Liver (tissue), 9 donors: Measurements from ENCODE around the gene RGS7. TPM values are rescaled to one million over a fixed set of nuclear protein-coding genes. Genes with fewer than 3 reads are reported as not detected.

Experiments
- DNase-seq: peaks from one replicate; pipeline ENCODE4 v3.0.0-alpha.2; 2017; ENCODE audit warnings: low spot score
- H3K27ac ChIP-seq, 2 donors: one replicate each; pipeline ENCODE4 v1.7.0; 2013; ENCODE audit warnings: inconsistent platforms in 2 of 2, low read length in 2 of 2, control low read depth in 1 of 2, low read depth in 1 of 2, mild to moderate bottlenecking in 1 of 2
- H3K27me3 ChIP-seq, 4 donors: one replicate each; pipeline versions ENCODE4 v1.6.1 to v1.7.0; 2013; ENCODE audit warnings: low read length in 3 of 4, inconsistent platforms in 1 of 4, mild to moderate bottlenecking in 1 of 4, moderate library complexity in 1 of 4; ENCODE audit not compliant: control insufficient read depth in 4 of 4, insufficient read depth in 4 of 4
- H3K36me3 ChIP-seq, 4 donors: one replicate each; pipeline versions ENCODE4 v1.6.1 to v1.7.0; 2013; ENCODE audit warnings: low read length in 3 of 4, mild to moderate bottlenecking in 3 of 4, low read depth in 1 of 4, moderate library complexity in 1 of 4; ENCODE audit not compliant: control insufficient read depth in 4 of 4, insufficient read depth in 3 of 4
- H3K4me1 ChIP-seq, 4 donors: one replicate each; pipeline versions ENCODE4 v1.6.1 to v1.7.0; 2013; ENCODE audit warnings: low read length in 3 of 4, mild to moderate bottlenecking in 3 of 4, moderate library complexity in 1 of 4; ENCODE audit not compliant: control insufficient read depth in 4 of 4, insufficient read depth in 4 of 4
- H3K4me3 ChIP-seq, 3 donors: one replicate each; pipeline versions ENCODE4 v1.6.1 to v1.7.0; 2013; ENCODE audit warnings: low read length in 3 of 3, control low read depth in 1 of 3, low read depth in 1 of 3, mild to moderate bottlenecking in 1 of 3
- H3K9ac ChIP-seq, 2 donors: one replicate each; pipeline ENCODE4 v1.7.0; 2013; ENCODE audit warnings: low read length in 2 of 2, mild to moderate bottlenecking in 2 of 2, moderate library complexity in 2 of 2, control low read depth in 1 of 2, low read depth in 1 of 2
- H3K9me3 ChIP-seq, 4 donors: one replicate each; pipeline versions ENCODE4 v1.6.1 to v1.7.0; 2013; ENCODE audit warnings: low read length in 3 of 4; ENCODE audit not compliant: control insufficient read depth in 4 of 4
- ATF3 ChIP-seq: IDR thresholded peaks from 2 replicates; pipeline ENCODE4 v1.6.1; 2016; ENCODE audit warnings: antibody characterized with exemption
- CTCF ChIP-seq: fragments of 150-350 bp; IDR thresholded peaks from 2 replicates; pipeline ENCODE4 v1.5.1; 2017; ENCODE audit warnings: improper control_type of control experiment, low read depth, low read length; ENCODE audit not compliant: missing input control
- EGR1 ChIP-seq, 2 donors: IDR thresholded peaks; 2 replicates each; pipeline ENCODE4 v1.6.1; 2016 to 2018; ENCODE audit warnings: antibody characterized with exemption in 2 of 2, low read depth in 2 of 2
- FOXA1 ChIP-seq: IDR thresholded peaks from 2 replicates; pipeline ENCODE4 v1.6.1; 2016; ENCODE audit warnings: antibody characterized with exemption
- FOXA2 ChIP-seq: IDR thresholded peaks from 2 replicates; pipeline ENCODE4 v1.6.1; 2016; ENCODE audit warnings: antibody characterized with exemption
- GABPA ChIP-seq, 2 donors: IDR thresholded peaks in 1 of 2; conservative IDR thresholded peaks in 1 of 2; 2 replicates each; pipeline ENCODE4 v1.6.1; 2016; ENCODE audit warnings: antibody characterized with exemption in 2 of 2, mild to moderate bottlenecking in 1 of 2, moderate library complexity in 1 of 2
- HNF4A ChIP-seq, 2 donors: conservative IDR thresholded peaks; 2 replicates each; pipeline ENCODE4 v1.6.1; 2016; ENCODE audit warnings: antibody characterized with exemption in 2 of 2, mild to moderate bottlenecking in 2 of 2
- HNF4G ChIP-seq: IDR thresholded peaks from 2 replicates; pipeline ENCODE4 v1.6.1; 2016; ENCODE audit warnings: antibody characterized with exemption
- JUND ChIP-seq, 2 donors: IDR thresholded peaks; 2 replicates each; pipeline ENCODE4 v1.6.1; 2016; ENCODE audit warnings: antibody characterized with exemption in 2 of 2
- MAX ChIP-seq: IDR thresholded peaks from 2 replicates; pipeline ENCODE4 v1.6.1; 2016; ENCODE audit warnings: antibody characterized with exemption
- NR2F2 ChIP-seq: IDR thresholded peaks from 2 replicates; pipeline ENCODE4 v1.6.1; 2016; ENCODE audit warnings: antibody characterized with exemption
- RAD21 ChIP-seq, 2 donors: IDR thresholded peaks; 2 replicates each; pipeline ENCODE4 v1.6.1; 2016; ENCODE audit warnings: antibody characterized with exemption in 2 of 2, mild to moderate bottlenecking in 2 of 2
- REST ChIP-seq: IDR thresholded peaks from 2 replicates; pipeline ENCODE4 v1.6.1; 2016; ENCODE audit warnings: antibody characterized with exemption, mild to moderate bottlenecking
- RXRA ChIP-seq, 2 donors: IDR thresholded peaks; 2 replicates each; pipeline ENCODE4 v1.6.1; 2017 to 2018; ENCODE audit warnings: antibody characterized with exemption in 2 of 2, mild to moderate bottlenecking in 1 of 2
- SP1 ChIP-seq: IDR thresholded peaks from 2 replicates; pipeline ENCODE4 v1.6.1; 2018; ENCODE audit warnings: antibody characterized with exemption, mild to moderate bottlenecking
- TAF1 ChIP-seq: conservative IDR thresholded peaks from 2 replicates; pipeline ENCODE4 v1.6.1; 2016; ENCODE audit warnings: antibody characterized with exemption, mild to moderate bottlenecking
- YY1 ChIP-seq: IDR thresholded peaks from 2 replicates; pipeline ENCODE4 v1.6.1; 2016; ENCODE audit warnings: antibody characterized with exemption, mild to moderate bottlenecking
- ZBTB33 ChIP-seq: IDR thresholded peaks from 2 replicates; pipeline ENCODE4 v1.6.1; 2016; ENCODE audit warnings: antibody characterized with exemption
- WGBS: extraction: QIAGEN DNeasy Blood & Tissue Kit; methylation state at CpG from one replicate; pipeline ENCODE4 v1.1.7; 2013; 5-methylcytosine and 5-hydroxymethylcytosine counted together
- polyA plus RNA-seq, 2 donors: library from polyadenylated mRNA; stranded (reverse) in 1 of 2; unstranded in 1 of 2; fragments of 200-250 nt in 1 of 2; fragments of >200 nt in 1 of 2; fragmentation: Nextera tagmentation in 1 of 2; extraction: Ambion mirVana in 1 of 2; gene quantifications; one replicate each; pipeline versions ENCODE4 v1.2.1 to v1.2.3, GENCODE V29; 2013 to 2015
- total RNA-seq, 2 donors: library from RNA; depleted of rRNA; stranded (reverse); fragments of >200 nt; gene quantifications; one replicate each; pipeline ENCODE4 v1.2.3, GENCODE V29; 2014
- donor health status: healthy.
- donor health status: healthy.
- donor health status: healthy.
- donor health status: healthy.
- donor health status: healthy.

Gene RGS7
- total and polyA plus RNA-seq, 4 donors: 0.05 to 0.18 TPM; not detected in 2

GRCh38 chr1:240991230-240991629 lies 365.8 kb downstream of the RGS7 start:
- no peaks in the 10 kb centered on the region for H3K4me1 ChIP-seq
- WGBS: 65% methylated on average over 5 of the region's 5 CpGs
- H3K9me3 ChIP-seq: no peaks in the 10 kb centered on the region
- H3K27me3 ChIP-seq: peaks cover 0 to 3% (median 0%) of the 10 kb centered on the region in 4 donors
- no peak overlapping the region for H3K9ac ChIP-seq
- DNase-seq: no peak
- TF ChIP-seq GABPA (IDR thresholded peaks at IDR 0.05 in 1 of 2, conservative IDR thresholded peaks at IDR 0.05 in 1 of 2): no peak
- no peak overlapping the region for H3K4me3 ChIP-seq
- H3K27ac ChIP-seq: no peak overlapping the region
- H3K36me3 ChIP-seq: no peaks in the 10 kb centered on the region

- H3K9me3 ChIP-seq: no peaks in the 10 kb centered on the region
- no peak for TF ChIP-seq RAD21 (IDR thresholded peaks at IDR 0.05)
- TF ChIP-seq EGR1 (IDR thresholded peaks at IDR 0.05; ENCODE audit: low read depth in 2 of 2): no peak
- TF ChIP-seq REST: no peak
- no peak for TF ChIP-seq FOXA2
- no peak for TF ChIP-seq FOXA1
- no peak for TF ChIP-seq RXRA (IDR thresholded peaks at IDR 0.05)
- TF ChIP-seq SP1: no peak
- no peak for TF ChIP-seq TAF1
- no peak for TF ChIP-seq CTCF
- TF ChIP-seq YY1: no peak
- TF ChIP-seq HNF4A (conservative IDR thresholded peaks at IDR 0.05): no peak
- no peak for TF ChIP-seq HNF4G
- no peak for TF ChIP-seq GABPA (IDR thresholded peaks at IDR 0.05 in 1 of 2, conservative IDR thresholded peaks at IDR 0.05 in 1 of 2)
- TF ChIP-seq MAX: no peak
- TF ChIP-seq NR2F2: no peak
- TF ChIP-seq ATF3: no peak
- TF ChIP-seq JUND (IDR thresholded peaks at IDR 0.05): no peak
- TF ChIP-seq ZBTB33: no peak
- H3K27ac ChIP-seq: no peak overlapping the region
- no peaks in the 10 kb centered on the region for H3K4me1 ChIP-seq
- no peak for DNase-seq
- whole genome bisulfite sequencing: 65% methylated on average over 5 of the region's 5 CpGs
- peaks cover 0 to 3% (median 2%) of the 10 kb centered on the region in 4 donors for H3K27me3 ChIP-seq
- H3K36me3 ChIP-seq: no peaks in the 10 kb centered on the region
- H3K9ac ChIP-seq: no peak overlapping the region
- no peak overlapping the region for H3K4me3 ChIP-seq
Measured at GRCh38 chr1:240987928-240988327, 369.1 kb downstream of the RGS7 start.
